CMK (cell line): ENCODE results near the gene USP17L22.
"Not testable (repeated sequence)": the region's sequence is repeated elsewhere in the genome, so short reads cannot be mapped to it uniquely, and the experiment has no call there.

Source experiments
- DNase-seq: peaks from one replicate; pipeline ENCODE4 v3.0.0-alpha.2; 2010; ENCODE audit warnings: low read depth

USP17L22 gene

GRCh38 chr4:9267319-9267718 is at the start of gene USP17L22:
Gene USP17L22 (plus strand): TSS chr4:9267619. CDS start chr4:9267619, 0 bp downstream.
- DNase-seq = not testable (repeated sequence)

DNA sequence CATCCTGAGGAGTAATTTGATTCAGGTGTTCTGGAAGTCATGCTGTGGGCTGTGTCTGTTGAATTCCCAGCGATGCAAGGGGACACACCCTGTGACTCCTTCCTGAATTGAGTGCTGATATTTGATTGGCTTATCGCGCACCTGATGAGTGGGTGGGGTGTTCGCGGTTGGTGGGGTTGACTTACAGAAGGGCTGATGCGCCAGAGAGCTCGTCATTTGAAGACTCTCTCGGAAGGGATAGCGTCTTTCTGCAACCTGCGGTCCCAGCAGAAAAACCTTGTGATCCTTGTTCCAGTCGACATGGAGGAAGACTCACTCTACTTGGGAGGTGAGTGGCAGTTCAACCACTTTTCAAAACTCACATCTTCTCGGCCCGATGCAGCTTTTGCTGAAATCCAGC is 47.6 kb upstream of the USP17L22 start, which contains the start of gene USP17L12:
TSS of gene USP17L12 (plus strand) at position 301 of the 400 bp plus-strand sequence. CDS start at position 301, 0 bp downstream.
- DNase-seq = not testable (repeated sequence)

DNA sequence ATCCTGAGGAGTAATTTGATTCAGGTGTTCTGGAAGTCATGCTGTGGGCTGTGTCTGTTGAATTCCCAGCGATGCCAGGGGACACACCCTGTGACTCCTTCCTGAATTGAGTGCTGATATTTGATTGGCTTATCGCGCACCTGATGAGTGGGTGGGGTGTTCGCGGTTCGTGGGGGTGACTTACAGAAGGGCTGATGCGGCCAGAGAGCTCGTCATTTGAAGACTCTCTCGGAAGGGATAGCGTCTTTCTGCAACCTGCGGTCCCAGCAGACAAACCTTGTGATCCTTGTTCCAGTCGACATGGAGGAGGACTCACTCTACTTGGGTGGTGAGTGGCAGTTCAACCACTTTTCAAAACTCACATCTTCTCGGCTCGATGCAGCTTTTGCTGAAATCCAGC is 42.8 kb upstream of the USP17L22 start, which contains the start of gene USP17L13:
TSS of gene USP17L13 (plus strand) at position 301 of the 400 bp plus-strand sequence. CDS start at position 301, 0 bp downstream.
- DNase-seq = not testable (repeated sequence)

GRCh38 chr4:9230249-9230648 is 37.2 kb upstream of the USP17L22 start:
- not testable (repeated sequence) for DNase-seq

DNA sequence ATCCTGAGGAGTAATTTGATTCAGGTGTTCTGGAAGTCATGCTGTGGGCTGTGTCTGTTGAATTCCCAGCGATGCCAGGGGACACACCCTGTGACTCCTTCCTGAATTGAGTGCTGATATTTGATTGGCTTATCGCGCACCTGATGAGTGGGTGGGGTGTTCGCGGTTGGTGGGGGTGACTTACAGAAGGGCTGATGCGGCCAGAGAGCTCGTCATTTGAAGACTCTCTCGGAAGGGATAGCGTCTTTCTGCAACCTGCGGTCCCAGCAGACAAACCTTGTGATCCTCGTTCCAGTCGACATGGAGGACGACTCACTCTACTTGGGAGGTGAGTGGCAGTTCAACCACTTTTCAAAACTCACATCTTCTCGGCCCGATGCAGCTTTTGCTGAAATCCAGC is 33.3 kb upstream of the USP17L22 start, which contains the start of gene USP17L15:
TSS of gene USP17L15 (plus strand) at position 301 of the 400 bp plus-strand sequence. CDS start at position 301, 0 bp downstream.
- DNase-seq = not testable (repeated sequence)

DNA sequence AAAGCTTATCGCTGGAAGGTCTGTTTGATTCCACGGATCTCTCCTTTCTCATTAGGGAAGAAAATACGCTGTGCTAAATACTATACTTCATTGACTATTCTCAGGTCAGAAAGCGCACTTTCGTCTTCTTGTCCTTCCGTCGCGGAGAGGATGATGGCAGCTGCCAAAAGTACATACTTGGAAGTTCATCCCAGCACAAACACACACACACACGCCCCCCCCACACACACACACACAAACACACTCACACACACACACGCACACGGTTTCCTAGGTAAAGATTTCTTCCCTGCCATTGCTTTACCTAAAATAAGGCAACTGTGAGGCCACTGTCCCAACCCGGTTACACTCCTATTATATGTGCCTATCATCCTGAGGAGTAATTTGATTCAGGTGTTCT is 29.0 kb upstream of the USP17L22 start:
- not testable (repeated sequence) for DNase-seq

DNA sequence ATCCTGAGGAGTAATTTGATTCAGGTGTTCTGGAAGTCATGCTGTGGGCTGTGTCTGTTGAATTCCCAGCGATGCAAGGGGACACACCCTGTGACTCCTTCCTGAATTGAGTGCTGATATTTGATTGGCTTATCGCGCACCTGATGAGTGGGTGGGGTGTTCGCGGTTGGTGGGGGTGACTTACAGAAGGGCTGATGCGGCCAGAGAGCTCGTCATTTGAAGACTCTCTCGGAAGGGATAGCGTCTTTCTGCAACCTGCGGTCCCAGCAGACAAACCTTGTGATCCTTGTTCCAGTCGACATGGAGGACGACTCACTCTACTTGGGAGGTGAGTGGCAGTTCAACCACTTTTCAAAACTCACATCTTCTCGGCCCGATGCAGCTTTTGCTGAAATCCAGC is 23.8 kb upstream of the USP17L22 start, which contains the start of gene USP17L17:
TSS of gene USP17L17 (plus strand) at position 301 of the 400 bp plus-strand sequence. CDS start at position 301, 0 bp downstream.
- not testable (repeated sequence) for DNase-seq

- not testable (repeated sequence) for DNase-seq
Observed at GRCh38 chr4:9247953-9248680, 19.3 kb upstream of the USP17L22 start, which contains the start of gene USP17L18. Gene USP17L18 (plus strand): TSS chr4:9248630. CDS start chr4:9248630, 0 bp downstream.

DNA sequence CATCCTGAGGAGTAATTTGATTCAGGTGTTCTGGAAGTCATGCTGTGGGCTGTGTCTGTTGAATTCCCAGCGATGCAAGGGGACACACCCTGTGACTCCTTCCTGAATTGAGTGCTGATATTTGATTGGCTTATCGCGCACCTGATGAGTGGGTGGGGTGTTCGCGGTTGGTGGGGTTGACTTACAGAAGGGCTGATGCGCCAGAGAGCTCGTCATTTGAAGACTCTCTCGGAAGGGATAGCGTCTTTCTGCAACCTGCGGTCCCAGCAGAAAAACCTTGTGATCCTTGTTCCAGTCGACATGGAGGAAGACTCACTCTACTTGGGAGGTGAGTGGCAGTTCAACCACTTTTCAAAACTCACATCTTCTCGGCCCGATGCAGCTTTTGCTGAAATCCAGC is 14.3 kb upstream of the USP17L22 start, which contains the start of gene USP17L19:
TSS of gene USP17L19 (plus strand) at position 301 of the 400 bp plus-strand sequence. CDS start at position 301, 0 bp downstream.
- DNase-seq = not testable (repeated sequence)

DNA sequence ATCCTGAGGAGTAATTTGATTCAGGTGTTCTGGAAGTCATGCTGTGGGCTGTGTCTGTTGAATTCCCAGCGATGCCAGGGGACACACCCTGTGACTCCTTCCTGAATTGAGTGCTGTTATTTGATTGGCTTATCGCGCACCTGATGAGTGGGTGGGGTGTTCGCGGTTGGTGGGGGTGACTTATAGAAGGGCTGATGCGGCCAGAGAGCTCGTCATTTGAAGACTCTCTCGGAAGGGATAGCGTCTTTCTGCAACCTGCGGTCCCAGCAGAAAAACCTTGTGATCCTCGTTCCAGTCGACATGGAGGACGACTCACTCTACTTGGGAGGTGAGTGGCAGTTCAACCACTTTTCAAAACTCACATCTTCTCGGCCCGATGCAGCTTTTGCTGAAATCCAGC is 9.6 kb upstream of the USP17L22 start, which contains the start of gene USP17L20:
TSS of gene USP17L20 (plus strand) at position 301 of the 400 bp plus-strand sequence. CDS start at position 301, 0 bp downstream.
- not testable (repeated sequence) for DNase-seq

DNA sequence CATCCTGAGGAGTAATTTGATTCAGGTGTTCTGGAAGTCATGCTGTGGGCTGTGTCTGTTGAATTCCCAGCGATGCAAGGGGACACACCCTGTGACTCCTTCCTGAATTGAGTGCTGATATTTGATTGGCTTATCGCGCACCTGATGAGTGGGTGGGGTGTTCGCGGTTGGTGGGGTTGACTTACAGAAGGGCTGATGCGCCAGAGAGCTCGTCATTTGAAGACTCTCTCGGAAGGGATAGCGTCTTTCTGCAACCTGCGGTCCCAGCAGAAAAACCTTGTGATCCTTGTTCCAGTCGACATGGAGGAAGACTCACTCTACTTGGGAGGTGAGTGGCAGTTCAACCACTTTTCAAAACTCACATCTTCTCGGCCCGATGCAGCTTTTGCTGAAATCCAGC is 4.8 kb upstream of the USP17L22 start, which contains the start of gene USP17L21:
TSS of gene USP17L21 (plus strand) at position 301 of the 400 bp plus-strand sequence. CDS start at position 301, 0 bp downstream.
- not testable (repeated sequence) for DNase-seq

- not testable (repeated sequence) for DNase-seq
Observed at GRCh38 chr4:9271719-9272118, 4.3 kb downstream of the USP17L22 start.
